Omental fat pad (tissue), 4 donors: Measurements from ENCODE around the gene ITPRID1. TPM values are rescaled to one million over a fixed set of nuclear protein-coding genes. Genes with fewer than 3 reads are reported as not detected.

ENCODE experiments used
- ATAC-seq: fragments of 150-250 bp; one replicate; pipeline ENCODE4 v1.9.1; 2016; ENCODE audit warnings: mild to moderate bottlenecking, moderate library complexity; ENCODE audit not compliant: low FRiP score
- DNase-seq: peaks from one replicate; pipeline ENCODE4 v3.0.0-alpha.2; 2019; ENCODE audit warnings: low spot score
- total RNA-seq, 4 donors: library from RNA; depleted of rRNA; stranded (reverse); fragments of >200 nt; gene quantifications; one replicate each; pipeline ENCODE4 v1.1.0, GENCODE V29; 2016
- TF ChIP-seq, protein P1 (sequence below), 3 donors: fragments of 450-650 bp; IDR thresholded peaks; one replicate each; pipeline ENCODE4 v1.5.1; 2016 to 2017; ENCODE audit warnings: antibody characterized with exemption in 3 of 3, mild to moderate bottlenecking in 3 of 3, moderate library complexity in 2 of 3

The ITPRID1 gene
- total RNA-seq, 4 donors from 2014 or later = not detected

DNA sequence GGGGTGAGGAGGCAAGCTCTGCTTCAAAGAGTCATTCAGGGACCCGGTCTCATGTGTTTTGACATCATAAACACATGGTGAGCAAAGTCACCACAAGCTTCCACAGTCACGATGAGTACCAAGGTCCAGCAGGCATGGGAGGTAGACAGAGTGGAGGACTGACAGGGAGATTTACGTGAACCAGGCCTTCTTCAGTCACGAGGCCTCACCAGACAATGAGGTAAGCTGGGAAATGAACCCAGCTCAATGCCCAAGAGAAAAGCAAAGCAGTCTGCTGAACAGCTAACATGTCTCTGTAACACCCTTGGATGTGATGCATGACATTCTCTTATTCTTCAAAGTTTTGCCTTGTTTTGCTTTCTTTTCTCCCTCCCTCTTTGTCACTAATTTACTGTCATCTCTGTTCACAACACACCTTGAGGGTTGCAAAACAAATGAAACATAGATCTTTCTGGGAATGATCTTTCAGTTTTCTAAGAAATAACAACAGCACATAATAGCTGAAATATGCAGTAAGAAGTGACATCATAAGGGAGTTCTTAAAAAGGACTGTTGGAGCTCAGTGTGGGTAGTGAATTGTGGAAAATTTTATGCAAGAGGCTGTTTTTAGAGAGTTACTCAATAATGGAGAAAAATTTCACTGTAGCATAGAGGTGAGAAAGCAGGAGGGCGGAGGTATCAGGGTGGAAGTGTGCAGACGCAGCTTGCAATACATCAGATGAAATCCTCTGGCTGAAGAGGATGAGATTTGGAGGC lies 182.1 kb downstream of the ITPRID1 start:
- no peak for DNase-seq
- peak; percentile 58 for ATAC-seq
- TF ChIP-seq, protein P1, sequence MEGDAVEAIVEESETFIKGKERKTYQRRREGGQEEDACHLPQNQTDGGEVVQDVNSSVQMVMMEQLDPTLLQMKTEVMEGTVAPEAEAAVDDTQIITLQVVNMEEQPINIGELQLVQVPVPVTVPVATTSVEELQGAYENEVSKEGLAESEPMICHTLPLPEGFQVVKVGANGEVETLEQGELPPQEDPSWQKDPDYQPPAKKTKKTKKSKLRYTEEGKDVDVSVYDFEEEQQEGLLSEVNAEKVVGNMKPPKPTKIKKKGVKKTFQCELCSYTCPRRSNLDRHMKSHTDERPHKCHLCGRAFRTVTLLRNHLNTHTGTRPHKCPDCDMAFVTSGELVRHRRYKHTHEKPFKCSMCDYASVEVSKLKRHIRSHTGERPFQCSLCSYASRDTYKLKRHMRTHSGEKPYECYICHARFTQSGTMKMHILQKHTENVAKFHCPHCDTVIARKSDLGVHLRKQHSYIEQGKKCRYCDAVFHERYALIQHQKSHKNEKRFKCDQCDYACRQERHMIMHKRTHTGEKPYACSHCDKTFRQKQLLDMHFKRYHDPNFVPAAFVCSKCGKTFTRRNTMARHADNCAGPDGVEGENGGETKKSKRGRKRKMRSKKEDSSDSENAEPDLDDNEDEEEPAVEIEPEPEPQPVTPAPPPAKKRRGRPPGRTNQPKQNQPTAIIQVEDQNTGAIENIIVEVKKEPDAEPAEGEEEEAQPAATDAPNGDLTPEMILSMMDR (IDR thresholded peaks at IDR 0.05) = no peak

GRCh38 chr7:31699050-31699449 lies 185.2 kb downstream of the ITPRID1 start:
- no peak for DNase-seq
- TF ChIP-seq, protein P1 (IDR thresholded peaks at IDR 0.05) = no peak
- ATAC-seq = no peak

DNA sequence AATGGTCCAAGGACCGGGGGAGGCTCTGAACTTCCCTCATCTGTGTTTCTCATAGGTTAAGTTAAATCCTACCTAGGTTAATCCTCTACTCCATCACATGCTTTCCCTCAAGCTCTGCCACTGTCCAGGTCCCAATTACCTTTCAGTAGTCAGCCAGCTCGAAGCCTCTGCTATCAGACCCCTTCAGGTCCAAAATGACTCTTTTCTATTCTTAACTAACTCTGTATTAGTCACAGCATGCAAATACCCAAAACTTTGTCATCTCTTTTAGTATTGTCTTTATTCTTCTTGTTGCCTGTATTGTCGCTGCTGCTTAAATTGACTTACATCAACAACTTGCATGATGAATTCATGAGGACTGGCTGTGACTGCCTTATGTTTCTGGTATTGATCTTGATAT lies 188.5 kb downstream of the ITPRID1 start:
- no peak for ATAC-seq
- no peak for DNase-seq
- TF ChIP-seq, protein P1 (IDR thresholded peaks at IDR 0.05) = no peak

- TF ChIP-seq, protein P1 (IDR thresholded peaks at IDR 0.05) = no peak
- no peak for DNase-seq
- no peak for ATAC-seq
Measured at GRCh38 chr7:31705377-31705776, 191.5 kb downstream of the ITPRID1 start.

DNA sequence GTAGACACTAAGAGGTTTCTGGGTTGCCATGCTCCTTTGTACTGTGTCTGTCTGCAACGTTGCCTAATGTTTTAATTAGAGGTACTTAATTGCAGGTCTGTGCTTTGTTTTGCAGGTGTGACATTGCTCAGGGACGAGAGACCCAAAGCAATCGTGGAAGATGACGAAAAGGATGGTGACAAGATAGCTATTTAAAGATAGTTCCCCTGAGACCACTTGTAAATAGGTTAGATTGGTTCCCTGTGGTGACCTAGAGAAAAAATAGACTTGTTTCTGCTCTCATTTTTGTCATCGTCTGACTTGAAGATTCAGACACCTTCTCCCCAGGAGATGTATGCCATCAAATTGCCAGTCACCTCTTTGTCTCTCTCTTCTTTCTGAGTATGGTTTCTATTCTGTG lies 193.2 kb downstream of the ITPRID1 start:
- TF ChIP-seq, protein P1 (IDR thresholded peaks at IDR 0.05) = no peak
- no peak for DNase-seq
- ATAC-seq = no peak

Other genes starting within 250 kb of the ITPRID1 start
- not detected for gene NEUROD6, start 173.4 kb upstream of the ITPRID1 start, total RNA-seq
- not detected for gene PPP1R17, start 173.1 kb downstream of the ITPRID1 start, total RNA-seq